C4-2B (cell line): ENCODE results near the gene CEACAM5.
"Not testable (repeated sequence)": the region's sequence is repeated elsewhere in the genome, so short reads cannot be mapped to it uniquely, and the experiment has no call there.

ENCODE experiments used
- H3K27ac ChIP-seq: fragments of 450-650 bp; 2 replicates; pipeline ENCODE4 v1.5.1; 2017
- ZFX ChIP-seq: fragments of 450-650 bp; IDR thresholded peaks from 2 replicates; pipeline ENCODE4 v1.6.1; 2017
- TF ChIP-seq, protein P1 (sequence below): fragments of 450-650 bp; conservative IDR thresholded peaks from 2 replicates; pipeline ENCODE4 v1.5.1; 2017; ENCODE audit warnings: mild to moderate bottlenecking

CEACAM5 gene

DNA sequence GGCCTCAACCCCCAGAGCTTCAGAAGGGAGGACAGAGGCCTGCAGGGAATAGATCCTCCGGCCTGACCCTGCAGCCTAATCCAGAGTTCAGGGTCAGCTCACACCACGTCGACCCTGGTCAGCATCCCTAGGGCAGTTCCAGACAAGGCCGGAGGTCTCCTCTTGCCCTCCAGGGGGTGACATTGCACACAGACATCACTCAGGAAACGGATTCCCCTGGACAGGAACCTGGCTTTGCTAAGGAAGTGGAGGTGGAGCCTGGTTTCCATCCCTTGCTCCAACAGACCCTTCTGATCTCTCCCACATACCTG is 969 bp upstream of the CEACAM5 start:
- H3K27ac ChIP-seq: no peak overlapping the region
- no peak for TF ChIP-seq ZFX
- TF ChIP-seq, protein P1, sequence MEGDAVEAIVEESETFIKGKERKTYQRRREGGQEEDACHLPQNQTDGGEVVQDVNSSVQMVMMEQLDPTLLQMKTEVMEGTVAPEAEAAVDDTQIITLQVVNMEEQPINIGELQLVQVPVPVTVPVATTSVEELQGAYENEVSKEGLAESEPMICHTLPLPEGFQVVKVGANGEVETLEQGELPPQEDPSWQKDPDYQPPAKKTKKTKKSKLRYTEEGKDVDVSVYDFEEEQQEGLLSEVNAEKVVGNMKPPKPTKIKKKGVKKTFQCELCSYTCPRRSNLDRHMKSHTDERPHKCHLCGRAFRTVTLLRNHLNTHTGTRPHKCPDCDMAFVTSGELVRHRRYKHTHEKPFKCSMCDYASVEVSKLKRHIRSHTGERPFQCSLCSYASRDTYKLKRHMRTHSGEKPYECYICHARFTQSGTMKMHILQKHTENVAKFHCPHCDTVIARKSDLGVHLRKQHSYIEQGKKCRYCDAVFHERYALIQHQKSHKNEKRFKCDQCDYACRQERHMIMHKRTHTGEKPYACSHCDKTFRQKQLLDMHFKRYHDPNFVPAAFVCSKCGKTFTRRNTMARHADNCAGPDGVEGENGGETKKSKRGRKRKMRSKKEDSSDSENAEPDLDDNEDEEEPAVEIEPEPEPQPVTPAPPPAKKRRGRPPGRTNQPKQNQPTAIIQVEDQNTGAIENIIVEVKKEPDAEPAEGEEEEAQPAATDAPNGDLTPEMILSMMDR: no peak

DNA sequence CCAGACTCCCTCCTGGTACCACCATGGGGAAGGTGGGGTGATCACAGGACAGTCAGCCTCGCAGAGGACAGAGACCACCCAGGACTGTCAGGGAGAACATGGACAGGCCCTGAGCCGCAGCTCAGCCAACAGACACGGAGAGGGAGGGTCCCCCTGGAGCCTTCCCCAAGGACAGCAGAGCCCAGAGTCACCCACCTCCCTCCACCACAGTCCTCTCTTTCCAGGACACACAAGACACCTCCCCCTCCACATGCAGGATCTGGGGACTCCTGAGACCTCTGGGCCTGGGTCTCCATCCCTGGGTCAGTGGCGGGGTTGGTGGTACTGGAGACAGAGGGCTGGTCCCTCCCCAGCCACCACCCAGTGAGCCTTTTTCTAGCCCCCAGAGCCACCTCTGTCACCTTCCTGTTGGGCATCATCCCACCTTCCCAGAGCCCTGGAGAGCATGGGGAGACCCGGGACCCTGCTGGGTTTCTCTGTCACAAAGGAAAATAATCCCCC is 505 bp upstream of the CEACAM5 start:
- no peak overlapping the region for H3K27ac ChIP-seq
- TF ChIP-seq, protein P1: no peak
- TF ChIP-seq ZFX: no peak

DNA sequence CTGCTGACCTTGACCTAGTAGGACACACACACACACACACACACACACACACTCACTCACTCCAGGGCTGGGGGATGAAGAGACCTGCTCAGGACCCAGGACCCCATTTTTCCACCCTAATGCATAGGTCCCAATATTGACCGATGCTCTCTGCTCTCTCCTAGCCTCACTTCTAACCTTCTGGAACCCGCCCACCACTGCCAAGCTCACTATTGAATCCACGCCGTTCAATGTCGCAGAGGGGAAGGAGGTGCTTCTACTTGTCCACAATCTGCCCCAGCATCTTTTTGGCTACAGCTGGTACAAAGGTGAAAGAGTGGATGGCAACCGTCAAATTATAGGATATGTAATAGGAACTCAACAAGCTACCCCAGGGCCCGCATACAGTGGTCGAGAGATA is 1.1 kb downstream of the CEACAM5 start:
- not testable (repeated sequence) for H3K27ac ChIP-seq

DNA sequence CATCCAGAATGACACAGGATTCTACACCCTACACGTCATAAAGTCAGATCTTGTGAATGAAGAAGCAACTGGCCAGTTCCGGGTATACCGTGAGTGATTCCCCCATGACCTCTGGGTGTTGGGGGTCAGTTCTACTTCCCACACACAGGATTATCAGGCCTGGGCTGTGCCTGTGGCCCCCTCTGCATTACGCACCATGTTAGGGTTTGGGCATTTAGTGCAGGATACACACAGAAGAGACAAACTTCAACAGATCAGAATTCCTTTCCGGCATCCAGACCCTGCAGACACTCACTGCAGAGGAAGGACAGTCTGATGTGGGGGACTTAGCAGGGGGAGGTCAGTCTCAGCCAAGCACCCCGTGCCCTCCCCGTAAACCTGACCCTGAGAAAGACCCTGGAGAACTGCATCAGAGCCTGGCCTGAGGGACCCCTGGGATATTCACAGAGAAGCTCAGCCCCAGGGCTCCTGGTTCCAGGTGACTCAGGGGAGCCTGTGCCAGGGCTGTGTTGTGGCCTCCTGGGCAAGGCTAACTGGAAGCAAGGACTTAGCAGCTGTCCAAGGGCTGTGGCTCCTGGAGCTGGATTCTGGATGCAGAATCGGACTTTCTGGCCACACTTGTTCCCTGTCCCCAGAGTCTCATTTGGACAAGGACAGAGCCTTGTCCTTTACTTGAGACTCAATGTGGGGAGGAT is 1.7 kb downstream of the CEACAM5 start:
- no peak overlapping the region for H3K27ac ChIP-seq
- no peak for TF ChIP-seq ZFX
- TF ChIP-seq, protein P1: no peak

DNA sequence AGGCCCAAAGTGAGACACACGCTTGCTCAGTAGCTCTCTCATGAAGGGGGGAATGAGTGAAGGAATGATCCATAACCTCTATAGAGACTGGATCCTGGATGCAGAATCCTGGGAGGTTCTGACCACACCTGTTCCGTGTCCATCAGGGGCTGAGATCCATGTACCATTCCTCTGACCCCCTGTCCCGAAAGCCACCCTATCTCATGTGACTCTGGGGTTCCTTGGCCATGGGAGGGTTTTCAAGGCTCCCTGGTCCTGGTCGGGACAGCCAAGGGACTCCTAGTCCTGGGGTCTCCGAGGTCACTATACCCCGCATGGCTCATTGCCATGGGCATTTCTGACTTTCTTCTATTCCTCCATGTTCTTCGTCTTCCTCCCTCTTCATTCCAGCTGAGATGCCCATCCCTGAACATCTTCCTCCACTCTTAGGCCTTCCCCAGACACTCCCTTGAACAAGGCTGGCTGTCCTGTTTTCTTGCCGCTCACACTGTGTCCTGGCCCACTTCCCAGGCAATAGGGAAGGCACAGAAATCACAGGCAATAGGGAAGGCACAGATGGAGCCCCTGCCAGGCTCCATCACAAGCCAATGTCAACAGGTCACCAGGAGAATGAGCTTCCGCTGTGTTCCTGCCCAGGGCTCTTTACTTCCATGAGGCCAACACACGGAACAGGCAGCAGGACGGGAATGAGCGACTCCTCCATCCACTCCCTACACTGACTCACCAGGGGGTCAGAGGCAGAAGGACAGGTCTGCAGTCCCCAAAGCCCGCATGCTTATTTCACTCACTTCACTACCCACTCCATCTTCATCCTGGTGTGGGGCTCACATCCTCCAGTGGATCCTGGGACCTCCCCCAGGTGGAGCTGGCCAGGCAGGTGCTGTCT is 3.2 kb downstream of the CEACAM5 start:
- no peak overlapping the region for H3K27ac ChIP-seq
- TF ChIP-seq, protein P1: no peak
- TF ChIP-seq ZFX: no peak

DNA sequence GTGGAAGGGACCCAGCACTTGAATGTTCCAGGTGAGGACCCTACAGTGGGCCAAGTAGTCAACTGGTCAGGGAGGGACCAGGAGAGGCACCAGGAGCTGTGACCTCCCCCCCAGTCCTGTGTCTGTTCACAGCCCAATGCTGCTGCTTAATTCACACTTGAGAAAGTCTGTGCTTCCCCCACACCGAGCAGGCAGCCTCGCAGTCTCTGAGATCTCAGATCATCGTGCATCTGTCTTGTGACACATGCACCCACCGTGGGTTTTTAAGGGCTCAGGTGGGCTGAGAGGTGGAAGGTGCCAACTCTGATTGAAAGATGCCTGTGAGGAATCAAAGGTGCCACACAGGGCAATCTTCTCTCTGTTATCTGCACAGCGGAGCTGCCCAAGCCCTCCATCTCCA is 6.2 kb downstream of the CEACAM5 start:
- H3K27ac ChIP-seq: no peak overlapping the region
- TF ChIP-seq, protein P1: no peak
- no peak for TF ChIP-seq ZFX

DNA sequence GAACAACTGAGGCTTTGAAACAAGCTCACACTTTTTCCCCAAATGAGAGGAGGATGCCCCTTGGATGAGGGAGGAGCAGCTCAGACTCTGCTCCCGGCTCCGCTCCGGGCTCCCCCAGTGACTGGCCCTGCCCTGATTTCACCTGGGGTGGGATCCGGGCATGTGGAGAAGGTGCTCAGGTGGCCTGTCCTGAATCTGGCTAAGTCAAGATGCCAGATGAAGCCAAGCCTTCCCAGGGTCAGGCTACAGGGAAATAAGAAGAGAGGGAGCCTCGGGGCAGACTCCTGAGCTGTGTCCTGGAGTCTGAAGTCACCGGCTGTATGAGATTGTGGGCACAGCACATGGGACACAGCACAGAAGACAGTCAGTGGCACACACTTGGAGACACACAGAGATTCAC is 10.3 kb downstream of the CEACAM5 start:
- no peak overlapping the region for H3K27ac ChIP-seq
- no peak for TF ChIP-seq ZFX
- TF ChIP-seq, protein P1: no peak
